Measurements from ENCODE around the gene MYRIP.
"Not testable (repeated sequence)": the region's sequence is repeated elsewhere in the genome, so short reads cannot be mapped to it uniquely, and the experiment has no call there.

The MYRIP gene

GRCh38 chr3:40022297-40022827 lies 213.0 kb downstream of the MYRIP start:
- no peak for TF ChIP-seq CTCF (IDR thresholded peaks at IDR 0.05; ENCODE audit: borderline replicate concordance, insufficient read depth, low read depth, low read length)
- H3K4me3 ChIP-seq (ENCODE audit: low read depth, low read length) = no peak overlapping the region

- TF ChIP-seq CTCF (IDR thresholded peaks at IDR 0.05; ENCODE audit: borderline replicate concordance, insufficient read depth, low read depth, low read length) = no peak
- H3K4me3 ChIP-seq (ENCODE audit: low read depth, low read length) = no peak overlapping the region
These were observed 215.1 kb downstream of the MYRIP start for GRCh38 chr3:40024526-40024925.

GRCh38 chr3:40025892-40026291 lies 216.5 kb downstream of the MYRIP start:
- not testable (repeated sequence) for H3K4me3 ChIP-seq (ENCODE audit: low read depth, low read length)

GRCh38 chr3:40035177-40035576 lies 225.8 kb downstream of the MYRIP start:
- no peak overlapping the region for H3K4me3 ChIP-seq (ENCODE audit: low read depth, low read length)
- TF ChIP-seq CTCF (IDR thresholded peaks at IDR 0.05; ENCODE audit: borderline replicate concordance, insufficient read depth, low read depth, low read length) = no peak

GRCh38 chr3:40037582-40037981 lies 228.2 kb downstream of the MYRIP start:
- H3K4me3 ChIP-seq (ENCODE audit: low read depth, low read length) = no peak overlapping the region
- TF ChIP-seq CTCF (IDR thresholded peaks at IDR 0.05; ENCODE audit: borderline replicate concordance, insufficient read depth, low read depth, low read length) = no peak

GRCh38 chr3:40042752-40043443 lies 233.5 kb downstream of the MYRIP start:
- no peak for TF ChIP-seq CTCF (IDR thresholded peaks at IDR 0.05; ENCODE audit: borderline replicate concordance, insufficient read depth, low read depth, low read length)
- no peak overlapping the region for H3K4me3 ChIP-seq (ENCODE audit: low read depth, low read length)

- TF ChIP-seq CTCF (IDR thresholded peaks at IDR 0.05; ENCODE audit: borderline replicate concordance, insufficient read depth, low read depth, low read length) = no peak
- H3K4me3 ChIP-seq (ENCODE audit: low read depth, low read length) = no peak overlapping the region
These were observed 234.0 kb downstream of the MYRIP start for GRCh38 chr3:40043444-40043755.
